Measurements from ENCODE around the gene PTPRA. TPM values are rescaled to one million over a fixed set of nuclear protein-coding genes. Genes with fewer than 3 reads are reported as not detected.

PTPRA gene
- total and polyA plus RNA-seq, 8 donors: 8.1 to 157 (median 21.8) TPM

GRCh38 chr20:3084283-3084985 lies 211.2 kb downstream of the PTPRA start, which contains the start of gene AVP:
AVP (minus strand) TSS chr20:3084724; CDS start chr20:3084674, 50 bp downstream.
- DNase-seq: no peak
- Histone ChIP-seq H3K4me3 (no peak within 1 kb of the TSS), H3K27me3 (peaks cover 0 to 66% (median 42%) of the 10 kb centered on the region in 3 donors), H3K4me1 (peaks cover 14 to 31% (median 24%) of the 10 kb centered on the region in 4 donors), H3K9me3 (no peaks in the 10 kb centered on the region), H3K27ac (no peak within 1 kb of the TSS), H3K36me3 (no peaks in the 10 kb centered on the region)
- 75 to 88% (median 83%) methylated on average over 16 to 28 of the region's 28 CpGs for WGBS, 5 donors
- TF ChIP-seq POLR2AphosphoS5 (IDR thresholded peaks at IDR 0.05) (no peak), CTCF (IDR thresholded peaks at IDR 0.05) (no peak), POLR2A (IDR thresholded peaks at IDR 0.05) (no peak), EP300 (IDR thresholded peaks at IDR 0.05) (no peak)
- intact Hi-C loops (cut with DNase I; ENCODE audit: low total_unique reads): no loop called here

GRCh38 chr20:3084986-3085360 lies 211.7 kb downstream of the PTPRA start:
- H3K4me1 ChIP-seq: peaks cover 14 to 31% (median 24%) of the 10 kb centered on the region in 4 donors
- no peaks in the 10 kb centered on the region for H3K9me3 ChIP-seq
- WGBS, 5 donors: 80 to 92% (median 84%) methylated on average over 7 of the region's 7 CpGs
- TF ChIP-seq EP300 (IDR thresholded peaks at IDR 0.05) (no peak), CTCF (IDR thresholded peaks at IDR 0.05) (no peak), POLR2AphosphoS5 (IDR thresholded peaks at IDR 0.05) (no peak), POLR2A (IDR thresholded peaks at IDR 0.05) (no peak)
- H3K4me3 ChIP-seq: no peak overlapping the region
- intact Hi-C loops (cut with DNase I; ENCODE audit: low total_unique reads): no loop called here
- peaks cover 0 to 67% (median 42%) of the 10 kb centered on the region in 3 donors for H3K27me3 ChIP-seq
- no peak for DNase-seq
- H3K27ac ChIP-seq: no peak overlapping the region
- no peaks in the 10 kb centered on the region for H3K36me3 ChIP-seq

GRCh38 chr20:3085571-3086072 lies 212.3 kb downstream of the PTPRA start:
- intact Hi-C loops (cut with DNase I; ENCODE audit: low total_unique reads): no loop called here
- Histone ChIP-seq H3K27ac (no peak overlapping the region), H3K4me3 (no peak overlapping the region), H3K27me3 (peaks cover 0 to 67% (median 42%) of the 10 kb centered on the region in 3 donors), H3K4me1 (peaks cover 14 to 29% (median 24%) of the 10 kb centered on the region in 4 donors), H3K36me3 (no peaks in the 10 kb centered on the region), H3K9me3 (no peaks in the 10 kb centered on the region)
- TF ChIP-seq CTCF (IDR thresholded peaks at IDR 0.05) (no peak), POLR2AphosphoS5 (IDR thresholded peaks at IDR 0.05) (no peak), POLR2A (IDR thresholded peaks at IDR 0.05) (no peak), EP300 (IDR thresholded peaks at IDR 0.05) (no peak)
- DNase-seq: no peak
- 90 to 96% (median 94%) methylated on average over 5 to 8 of the region's 8 CpGs for WGBS, 5 donors

GRCh38 chr20:3088031-3088430 lies 214.8 kb downstream of the PTPRA start:
- Histone ChIP-seq H3K27me3 (peaks cover 3 to 66% (median 30%) of the 10 kb centered on the region in 3 donors), H3K4me1 (peaks cover 3 to 15% (median 12%) of the 10 kb centered on the region in 4 donors), H3K27ac (no peak overlapping the region), H3K4me3 (no peak overlapping the region), H3K9me3 (no peaks in the 10 kb centered on the region), H3K36me3 (no peaks in the 10 kb centered on the region)
- TF ChIP-seq POLR2AphosphoS5 (IDR thresholded peaks at IDR 0.05): no peak
- no peak for TF ChIP-seq CTCF (IDR thresholded peaks at IDR 0.05)
- no peak for TF ChIP-seq POLR2A (IDR thresholded peaks at IDR 0.05)
- no peak for TF ChIP-seq EP300 (IDR thresholded peaks at IDR 0.05)
- intact Hi-C loops (cut with DNase I; ENCODE audit: low total_unique reads): no loop called here
- 68 to 81% (median 79%) methylated on average over 7 of the region's 7 CpGs for WGBS, 5 donors
- no peak for DNase-seq

Other genes with a start within 250 kb of the PTPRA start
- gene NOP56, start 220.8 kb upstream of the PTPRA start, total RNA-seq: 100 to 1,000 TPM in 3 of 5 donors, 10 to 100 TPM in 2; 42.4 to 153 (median 103) TPM
- gene NOP56, start 220.8 kb upstream of the PTPRA start, polyA plus RNA-seq: 100 to 1,000 TPM in 1 of 3 donors, 10 to 100 TPM in 2; 84.1 to 157 (median 87.8) TPM
- gene IDH3B, start 209.3 kb upstream of the PTPRA start, total RNA-seq: 100 to 1,000 TPM in 2 of 5 donors, 10 to 100 TPM in 2, 1 to 10 TPM in 1; 1.8 to 134 (median 79.9) TPM
- gene IDH3B, start 209.3 kb upstream of the PTPRA start, polyA plus RNA-seq: 10 to 100 TPM; 65.2 to 84.6 (median 82.2) TPM
- 10 to 100 TPM in 2 of 5 donors, 1 to 10 TPM in 3; 7.0 to 69.2 (median 8.5) TPM for gene EBF4, start 180.7 kb upstream of the PTPRA start, total RNA-seq
- gene EBF4, start 180.7 kb upstream of the PTPRA start, polyA plus RNA-seq: 10 to 100 TPM; 10.2 to 16.8 (median 15.0) TPM
- gene CPXM1, start 72.9 kb upstream of the PTPRA start, total RNA-seq: 10 to 100 TPM in 1 of 5 donors, 1 to 10 TPM in 1, not detected in 3; 1.2 to 16.2 TPM
- gene CPXM1, start 72.9 kb upstream of the PTPRA start, polyA plus RNA-seq: 1 to 10 TPM in 1 of 3 donors, under 1 TPM in 2; 0.50 to 1.2 (median 0.92) TPM
- not detected for gene C20orf141, start 58.5 kb upstream of the PTPRA start, total RNA-seq
- not detected for gene C20orf141, start 58.5 kb upstream of the PTPRA start, polyA plus RNA-seq
- under 1 TPM in 1 of 5 donors, not detected in 4; 0.18 TPM for gene TMEM239, start 57.1 kb upstream of the PTPRA start, total RNA-seq
- not detected for gene TMEM239, start 57.1 kb upstream of the PTPRA start, polyA plus RNA-seq
- 100 to 1,000 TPM in 2 of 5 donors, 10 to 100 TPM in 3; 10.3 to 166 (median 44.9) TPM for gene PCED1A, start 32.8 kb upstream of the PTPRA start, total RNA-seq
- gene PCED1A, start 32.8 kb upstream of the PTPRA start, polyA plus RNA-seq: 10 to 100 TPM; 43.0 to 65.0 (median 44.1) TPM
- gene VPS16, start 32.7 kb upstream of the PTPRA start, total RNA-seq: 10 to 100 TPM in 4 of 5 donors, 1 to 10 TPM in 1; 5.8 to 23.7 (median 20.6) TPM
- gene VPS16, start 32.7 kb upstream of the PTPRA start, polyA plus RNA-seq: 10 to 100 TPM; 31.4 to 53.0 (median 42.6) TPM
- 1 to 10 TPM in 1 of 5 donors, not detected in 4; 8.0 TPM for gene GNRH2, start 170.1 kb downstream of the PTPRA start, total RNA-seq
- 1 to 10 TPM in 1 of 3 donors, not detected in 2; 1.4 TPM for gene GNRH2, start 170.1 kb downstream of the PTPRA start, polyA plus RNA-seq
- gene MRPS26, start 172.6 kb downstream of the PTPRA start, total RNA-seq: 100 to 1,000 TPM in 1 of 5 donors, 10 to 100 TPM in 3, 1 to 10 TPM in 1; 4.5 to 102 (median 34.5) TPM
- gene MRPS26, start 172.6 kb downstream of the PTPRA start, polyA plus RNA-seq: 10 to 100 TPM; 65.4 to 82.8 (median 74.3) TPM
- gene OXT, start 198.1 kb downstream of the PTPRA start, total RNA-seq: not detected
- under 1 TPM in 1 of 3 donors, not detected in 2; 0.45 TPM for gene OXT, start 198.1 kb downstream of the PTPRA start, polyA plus RNA-seq
- gene AVP, start 211.2 kb downstream of the PTPRA start, total RNA-seq: not detected
- not detected for gene AVP, start 211.2 kb downstream of the PTPRA start, polyA plus RNA-seq

Data from stomach (tissue), 9 donors.